Pancreas (tissue), 10 donors: ENCODE results near the gene HDAC4. TPM values are rescaled to one million over a fixed set of nuclear protein-coding genes. Genes with fewer than 3 reads are reported as not detected.
A peak's percentile ranks its signal among the peaks of the same experiment; 100 is the strongest.

Experiments
- ATAC-seq, 4 donors: fragments of 200-7000 bp; cut with Tn5 transposase; one replicate each; pipeline versions ENCODE4 v1.8.0 to v1.9.1; 2020; ENCODE audit warnings: mild to moderate bottlenecking in 4 of 4, moderate library complexity in 4 of 4
- DNase-seq, 6 donors: peaks; one replicate each; pipeline ENCODE4 v3.0.0-alpha.2; 2020
- FAIRE-seq: peaks from 2 replicates; lab custom pipeline; 2012; peaks lifted over from hg19 to GRCh38; lab: Jason Lieb, UNC
- H3K27ac ChIP-seq, 4 donors: fragments of 200-600 bp; sonication (generic); 1 replicate in 3 of 4; 2 replicates in 1 of 4; pipeline versions ENCODE4 v1.5.0 to v1.8.0; 2020
- H3K27me3 ChIP-seq, 4 donors: fragments of 200-600 bp; one replicate each; pipeline ENCODE4 v1.8.0; 2021
- H3K36me3 ChIP-seq, 3 donors: fragments of 200-600 bp; sonication (generic) in 1 of 3; one replicate each; pipeline versions ENCODE4 v1.5.0 to v1.8.0; 2020 to 2021
- H3K4me1 ChIP-seq, 3 donors: fragments of 200-600 bp; one replicate each; pipeline ENCODE4 v1.8.0; 2021
- H3K4me3 ChIP-seq, 4 donors: fragments of 200-600 bp; sonication (generic) in 2 of 4; one replicate each; pipeline versions ENCODE4 v1.5.0 to v1.8.0; 2020 to 2021
- H3K9me3 ChIP-seq, 4 donors: fragments of 200-600 bp; one replicate each; pipeline ENCODE4 v1.8.0; 2021
- WGBS, 2 donors: extraction: QIAGEN DNeasy Blood & Tissue Kit; methylation state at CpG; one replicate each; pipeline ENCODE4 v1.1.7; 2013; 5-methylcytosine and 5-hydroxymethylcytosine counted together
- intact Hi-C, 3 donors: fragments of 100-400 bp; cut with DNase I; formaldehyde crosslinking; loops; one replicate each; pipeline versions ENCODE4 v1.11.1 to v1.14.2; 2022
- polyA plus RNA-seq, 2 donors: library from polyadenylated mRNA; stranded (reverse); fragments of 200-250 nt; gene quantifications; one replicate each; pipeline ENCODE4 v1.2.3, GENCODE V29; 2013
- total RNA-seq, 6 donors: library from RNA; stranded (reverse); fragmentation: NEBNext Ultra II Directional in 4 of 6; extraction: Animal tissue kit (Norgen Biotek cat#: 25700) in 4 of 6; gene quantifications; one replicate each; pipeline versions ENCODE4 v1.2.1 to v1.2.4, GENCODE V29; 2021 to 2023
- TF ChIP-seq, protein P1 (sequence below), 4 donors: fragments of 200-600 bp; sonication (generic) in 3 of 4; IDR thresholded peaks; one replicate each; pipeline versions ENCODE4 v1.5.0 to v1.8.0; 2021; ENCODE audit warnings: antibody characterized with exemption in 4 of 4
- donor health status: healthy with polysubstance abuse.
- donor health status: DM: no; HTN: no; CAD: no; lungs with moderate emphysema.
- donor health status: DM: no; HTN: no; CAD: no.
- donor health status: control.
- donor health status: control.
- donor health status: Bipolar disorder and iron deficiency.
- donor health status: DM: yes; HTN: yes; CAD: no.
- donor health status: DM: no; HTN: no; CAD: no.
- donor health status: DM: no; HTN: no; CAD: no.
- donor health status: DM: yes; HTN: yes; CAD: no.

HDAC4 gene
- total and polyA plus RNA-seq, 8 donors, result 8.2 to 31.8 (median 16.6) TPM

- Histone ChIP-seq H3K36me3 (no peaks in the 10 kb centered on the region), H3K27ac (peak overlapping the region; percentile 7 to 48 (median 20)), H3K27me3 (no peaks in the 10 kb centered on the region), H3K4me1 (peaks cover 17 to 46% (median 30%) of the 10 kb centered on the region in 3 donors), H3K9me3 (no peaks in the 10 kb centered on the region), H3K4me3 (no peak overlapping the region)
- WGBS, 2 donors, result 85 to 89% methylated on average over 2 of the region's 2 CpGs
- ATAC-seq (no peak), FAIRE-seq (peak; percentile 84), DNase-seq (no peak)
- TF ChIP-seq, protein P1, sequence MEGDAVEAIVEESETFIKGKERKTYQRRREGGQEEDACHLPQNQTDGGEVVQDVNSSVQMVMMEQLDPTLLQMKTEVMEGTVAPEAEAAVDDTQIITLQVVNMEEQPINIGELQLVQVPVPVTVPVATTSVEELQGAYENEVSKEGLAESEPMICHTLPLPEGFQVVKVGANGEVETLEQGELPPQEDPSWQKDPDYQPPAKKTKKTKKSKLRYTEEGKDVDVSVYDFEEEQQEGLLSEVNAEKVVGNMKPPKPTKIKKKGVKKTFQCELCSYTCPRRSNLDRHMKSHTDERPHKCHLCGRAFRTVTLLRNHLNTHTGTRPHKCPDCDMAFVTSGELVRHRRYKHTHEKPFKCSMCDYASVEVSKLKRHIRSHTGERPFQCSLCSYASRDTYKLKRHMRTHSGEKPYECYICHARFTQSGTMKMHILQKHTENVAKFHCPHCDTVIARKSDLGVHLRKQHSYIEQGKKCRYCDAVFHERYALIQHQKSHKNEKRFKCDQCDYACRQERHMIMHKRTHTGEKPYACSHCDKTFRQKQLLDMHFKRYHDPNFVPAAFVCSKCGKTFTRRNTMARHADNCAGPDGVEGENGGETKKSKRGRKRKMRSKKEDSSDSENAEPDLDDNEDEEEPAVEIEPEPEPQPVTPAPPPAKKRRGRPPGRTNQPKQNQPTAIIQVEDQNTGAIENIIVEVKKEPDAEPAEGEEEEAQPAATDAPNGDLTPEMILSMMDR (IDR thresholded peaks at IDR 0.05), result no peak
- intact Hi-C loops, result no loop called here
Observed at GRCh38 chr2:239224955-239225354, 175.9 kb downstream of the HDAC4 start.

DNA sequence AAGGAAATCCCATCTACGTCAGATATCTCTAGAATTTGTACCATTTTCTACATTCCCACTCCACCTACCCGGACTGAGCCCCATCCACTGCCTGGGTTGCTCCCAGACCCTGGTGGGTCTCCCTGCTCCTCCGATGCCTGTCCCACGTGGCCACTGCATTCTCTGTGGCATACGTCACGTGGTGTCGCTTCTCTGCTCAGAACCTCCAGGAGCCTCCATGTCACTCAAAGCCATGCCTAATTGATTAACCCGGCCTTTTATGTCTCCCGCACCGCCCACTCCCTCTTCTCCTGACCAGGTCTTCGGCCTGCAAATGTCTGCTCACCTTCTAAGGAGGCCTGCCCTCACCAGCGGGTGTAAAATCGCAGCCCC is 176.6 kb downstream of the HDAC4 start:
- DNase-seq (peak in 2 of 6 donors; percentile 30 to 32), FAIRE-seq (no peak), ATAC-seq (no peak)
- intact Hi-C loops, result no loop called here
- no peak overlapping the region for H3K4me3 ChIP-seq
- no peaks in the 10 kb centered on the region for H3K27me3 ChIP-seq
- H3K9me3 ChIP-seq, result no peaks in the 10 kb centered on the region
- WGBS, 2 donors, result 85 to 87% methylated on average over 13 of the region's 13 CpGs
- TF ChIP-seq, protein P1 (IDR thresholded peaks at IDR 0.05), result no peak
- peaks cover 17 to 46% (median 30%) of the 10 kb centered on the region in 3 donors for H3K4me1 ChIP-seq
- H3K36me3 ChIP-seq, result no peaks in the 10 kb centered on the region
- H3K27ac ChIP-seq, result peak overlapping the region in 1 of 4 donors; percentile 88

DNA sequence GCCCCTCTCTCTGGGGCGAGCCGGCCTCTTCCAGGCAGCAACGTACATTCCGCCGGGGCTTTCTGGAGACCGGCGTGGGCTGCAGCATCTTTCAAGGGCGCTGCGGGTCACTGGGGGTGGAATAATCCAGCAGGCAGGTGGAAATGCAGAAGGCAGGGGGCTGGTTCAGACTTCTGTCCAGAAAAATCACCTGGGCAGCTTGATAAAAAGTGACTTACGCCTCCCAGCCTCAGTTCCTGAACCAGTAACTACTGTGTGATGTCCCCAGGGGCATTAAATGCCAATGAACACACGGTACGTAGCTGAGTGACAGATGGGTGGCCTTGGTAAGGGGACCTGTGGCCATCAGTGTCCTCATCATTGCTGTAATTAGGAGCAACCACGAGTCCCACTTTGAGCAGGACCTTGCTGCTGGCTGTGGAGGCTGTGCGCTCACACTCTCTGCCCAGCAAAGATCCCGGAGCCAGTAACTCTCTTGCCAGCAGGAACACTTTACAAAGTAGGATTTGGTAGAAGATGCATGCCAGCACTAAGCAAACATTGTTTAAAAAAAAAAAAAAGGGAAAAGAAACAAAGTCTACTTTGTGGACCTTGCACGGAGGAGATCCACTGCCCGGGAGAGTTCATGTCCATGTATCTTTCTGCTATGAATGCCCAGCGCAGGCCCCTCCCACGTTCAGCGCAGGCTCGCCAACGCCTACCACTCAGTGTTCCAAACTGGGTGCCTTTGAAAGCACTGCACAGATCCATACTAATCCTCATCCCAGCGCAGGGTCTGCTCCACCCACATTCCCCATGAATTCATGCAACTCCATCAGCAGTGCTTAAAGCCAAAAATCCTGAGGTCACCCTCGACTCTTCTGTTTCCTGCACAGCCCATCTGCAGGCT is 177.3 kb downstream of the HDAC4 start:
- H3K9me3 ChIP-seq, result no peaks in the 10 kb centered on the region
- H3K36me3 ChIP-seq, result no peaks in the 10 kb centered on the region
- DNase-seq (peak in 4 of 6 donors; percentile 43 to 56 (median 50)), FAIRE-seq (no peak), ATAC-seq (peak; percentile 45 to 63 (median 56))
- intact Hi-C loops, result no loop called here
- H3K27me3 ChIP-seq, result no peaks in the 10 kb centered on the region
- TF ChIP-seq, protein P1 (IDR thresholded peaks at IDR 0.05), result no peak
- H3K4me1 ChIP-seq, result peaks cover 17 to 46% (median 30%) of the 10 kb centered on the region in 3 donors
- peak overlapping the region; percentile 2 to 88 (median 52) for H3K27ac ChIP-seq
- H3K4me3 ChIP-seq, result no peak overlapping the region
- WGBS, 2 donors, result 61 to 63% methylated on average over 24 of the region's 24 CpGs

GRCh38 chr2:239222706-239223309 is 178.0 kb downstream of the HDAC4 start:
- no peak overlapping the region for H3K4me3 ChIP-seq
- 59 to 62% methylated on average over 10 of the region's 10 CpGs for WGBS, 2 donors
- H3K4me1 ChIP-seq, result peaks cover 17 to 46% (median 30%) of the 10 kb centered on the region in 3 donors
- TF ChIP-seq, protein P1 (IDR thresholded peaks at IDR 0.05), result no peak
- DNase-seq, result no peak
- H3K36me3 ChIP-seq, result no peaks in the 10 kb centered on the region
- ATAC-seq, result peak in 2 of 4 donors; percentile 9 to 12
- no peaks in the 10 kb centered on the region for H3K9me3 ChIP-seq
- intact Hi-C loops, result no loop called here
- FAIRE-seq, result no peak
- H3K27ac ChIP-seq, result peak overlapping the region; percentile 2 to 88 (median 58)
- no peaks in the 10 kb centered on the region for H3K27me3 ChIP-seq
